ENCODE data around the gene CTDSP2.
"Not testable (repeated sequence)": the region's sequence is repeated elsewhere in the genome, so short reads cannot be mapped to it uniquely, and the experiment has no call there.

CTDSP2 gene

DNA sequence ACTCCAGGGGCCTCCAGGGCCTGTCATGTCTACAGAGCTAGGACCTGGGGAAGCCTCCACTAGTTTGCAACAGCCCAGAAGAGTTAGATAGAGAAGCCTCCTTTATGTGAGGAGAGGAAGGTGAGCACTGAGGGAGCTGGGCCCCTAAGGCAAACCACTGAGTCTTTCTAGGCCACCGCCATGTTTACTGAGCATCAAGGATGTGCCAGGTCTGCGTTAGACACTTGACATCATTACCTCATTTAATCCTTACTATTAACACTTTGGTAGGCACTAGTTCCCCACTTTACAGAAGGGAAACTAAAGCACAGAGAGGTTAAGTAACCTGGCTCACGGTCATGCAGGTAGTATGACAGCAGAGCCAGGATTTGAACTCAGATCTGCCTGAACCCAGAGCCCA, 12.9 kb downstream of the CTDSP2 start:
- DNase-seq, result no peak

DNA sequence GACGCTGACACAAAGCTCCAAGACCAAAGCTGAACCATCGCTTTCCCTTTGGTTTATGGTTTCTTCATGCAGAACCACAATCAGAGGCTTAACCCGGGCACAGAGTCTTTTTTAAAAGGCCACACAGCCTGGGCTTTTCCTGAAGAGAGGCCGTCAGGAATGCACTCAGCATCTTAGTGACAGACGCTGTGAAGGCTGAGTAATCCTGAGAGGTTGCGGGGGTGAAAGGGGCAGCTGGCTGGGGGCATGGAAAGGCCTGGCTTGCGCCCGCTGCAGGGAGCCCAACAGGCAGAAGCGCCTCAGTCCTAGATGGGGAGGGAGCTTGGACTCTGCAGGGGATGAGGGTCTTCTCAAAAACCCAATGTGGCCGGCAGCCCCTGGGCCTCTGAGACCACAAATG, 13.6 kb downstream of the CTDSP2 start:
- DNase-seq, result no peak

DNA sequence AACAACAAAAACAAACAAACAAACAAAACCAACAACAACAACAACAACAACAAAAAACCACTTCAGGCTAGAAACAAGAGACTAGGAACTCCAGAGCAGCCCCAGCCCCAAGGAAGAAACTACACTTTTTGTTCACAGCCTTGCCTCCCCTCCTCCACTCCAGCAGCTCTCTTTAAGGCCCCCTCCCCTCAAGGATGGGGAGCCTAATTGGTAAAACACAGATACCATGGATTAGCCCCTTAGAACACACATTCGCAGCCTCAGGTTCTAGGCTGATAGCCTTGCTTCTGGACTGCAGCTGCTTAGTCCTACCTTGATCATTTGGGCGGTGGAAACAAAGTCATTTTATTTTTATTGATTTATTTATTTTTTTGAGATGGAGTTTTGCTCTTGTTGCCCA, 16.1 kb downstream of the CTDSP2 start:
- no peak for DNase-seq

DNA sequence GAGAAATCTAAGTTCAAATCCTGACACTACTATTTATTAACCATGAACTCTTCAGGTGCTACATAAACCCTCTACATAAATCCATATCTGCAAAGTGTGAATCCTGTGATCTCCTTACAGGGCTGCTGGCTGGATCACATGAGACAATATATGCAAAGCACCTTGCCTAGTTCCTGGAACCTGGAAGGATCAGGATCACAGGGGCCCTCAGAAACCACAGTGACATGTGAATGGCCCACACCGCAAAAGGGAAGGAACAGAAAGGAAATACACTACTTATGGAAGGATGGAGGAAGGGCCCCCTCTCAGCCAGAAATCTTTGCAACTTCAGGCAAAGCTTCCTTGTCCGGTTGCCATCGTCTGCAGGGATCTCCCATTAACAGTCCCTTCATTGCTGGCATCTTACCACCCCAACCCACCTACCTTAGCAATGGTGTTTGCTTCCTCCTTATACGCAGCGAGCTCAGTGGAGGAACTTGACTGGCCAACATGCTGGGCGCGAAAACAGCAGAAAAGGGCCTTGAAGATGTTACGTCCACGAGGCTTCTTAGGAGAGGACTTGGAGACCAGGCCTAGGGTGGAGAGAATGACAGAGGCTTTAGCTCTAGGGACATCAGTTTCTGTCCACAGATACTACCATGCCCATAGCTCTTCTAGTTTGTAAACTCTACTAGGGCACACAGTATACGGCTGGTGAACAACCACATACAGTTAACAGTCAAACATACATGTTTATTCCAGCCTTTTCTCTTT, 17.3 kb downstream of the CTDSP2 start:
- DNase-seq, result no peak

DNA sequence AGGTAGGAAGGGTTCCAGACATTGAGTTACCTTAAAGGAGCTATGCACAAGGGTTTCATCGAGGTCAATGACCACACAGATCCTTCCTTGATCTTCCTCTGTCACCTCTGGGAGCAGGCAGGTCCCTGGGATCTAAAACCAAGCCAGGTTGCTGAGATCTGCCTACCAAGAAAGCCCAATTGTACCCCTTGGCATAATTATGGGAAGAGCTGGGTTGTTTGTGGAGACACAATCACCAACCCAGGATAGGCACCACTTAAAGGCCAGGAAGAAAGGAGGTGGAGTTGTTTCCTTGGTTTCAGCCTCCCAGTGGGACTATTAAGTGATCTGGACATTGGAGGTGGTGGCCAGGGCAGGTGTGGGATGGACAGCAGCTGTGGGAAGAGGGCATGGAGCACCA, 19.6 kb downstream of the CTDSP2 start:
- no peak for DNase-seq

DNA sequence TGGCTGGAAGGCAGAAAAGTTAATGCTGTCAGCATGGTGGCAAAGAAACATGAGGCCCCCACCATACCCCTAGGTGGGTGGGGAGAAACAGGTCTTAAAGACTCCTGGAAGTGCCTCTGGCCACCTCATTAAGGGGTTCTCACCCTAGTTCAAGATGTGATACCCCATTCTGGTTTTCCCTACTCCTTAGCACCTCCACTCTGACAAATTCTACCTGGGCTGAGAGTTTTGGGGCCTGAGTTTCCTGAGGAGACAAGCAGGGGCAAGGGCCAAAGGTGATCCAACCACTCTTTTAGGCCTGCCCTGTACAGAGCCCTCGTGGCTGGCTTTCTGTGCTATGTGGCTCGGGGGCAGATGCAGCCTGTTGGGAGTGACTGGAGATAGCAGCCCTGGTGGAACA, 20.1 kb downstream of the CTDSP2 start:
- DNase-seq, result no peak

DNA sequence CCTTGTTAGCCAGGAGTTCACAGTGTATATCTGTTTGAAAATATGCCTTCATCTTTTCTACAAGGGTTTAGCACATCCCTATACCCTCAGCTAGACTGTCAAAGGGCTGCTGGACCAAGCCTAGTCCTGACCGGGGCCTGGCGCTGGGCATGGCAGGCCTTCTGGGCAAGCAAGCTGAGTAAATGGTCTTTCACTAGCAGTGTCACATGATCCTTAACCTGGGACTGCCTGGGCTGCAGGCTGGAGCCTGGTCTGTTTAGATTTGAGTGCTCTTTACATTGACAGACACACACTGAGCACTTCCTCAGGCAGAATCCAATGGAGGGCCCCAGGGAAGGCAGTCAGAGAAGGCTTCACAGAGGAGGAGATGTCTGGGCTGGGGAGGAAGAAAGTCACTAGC, 21.1 kb downstream of the CTDSP2 start:
- no peak for DNase-seq

DNA sequence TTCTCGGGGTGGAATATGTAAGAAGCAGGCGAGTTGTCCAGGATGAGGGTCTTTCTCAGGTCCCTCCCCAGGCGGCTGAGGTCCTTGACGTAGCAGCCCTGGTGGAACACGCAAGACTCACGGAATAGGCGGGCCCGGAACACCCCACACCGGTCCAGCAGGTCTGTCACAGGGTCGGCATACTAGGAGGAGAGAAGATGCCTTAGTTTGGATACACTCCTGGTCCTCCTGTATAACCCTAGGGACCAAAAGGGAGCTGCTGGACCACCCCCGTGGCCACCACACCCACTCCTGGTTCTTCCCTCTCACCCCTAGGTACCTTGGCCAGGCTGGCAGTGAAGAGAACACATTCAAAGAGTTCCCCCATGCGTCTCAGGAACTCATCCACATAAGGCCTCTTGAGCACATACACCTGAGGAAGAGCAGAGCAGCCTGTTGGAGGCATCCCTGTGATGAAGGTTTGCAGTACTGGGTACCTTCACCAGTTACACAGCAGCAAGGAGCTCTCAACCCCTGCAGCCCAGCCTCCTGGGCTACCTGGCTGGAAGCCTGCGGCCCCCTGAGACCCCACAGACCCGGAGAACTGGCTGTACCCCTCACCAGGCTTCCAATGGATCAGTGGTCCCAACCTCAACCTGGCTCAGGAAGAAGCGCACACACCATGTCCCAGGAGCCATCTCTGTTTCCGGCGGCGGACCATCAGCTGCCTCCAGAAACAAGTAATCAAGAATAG, 22.5 kb downstream of the CTDSP2 start:
- no peak for DNase-seq

DNA sequence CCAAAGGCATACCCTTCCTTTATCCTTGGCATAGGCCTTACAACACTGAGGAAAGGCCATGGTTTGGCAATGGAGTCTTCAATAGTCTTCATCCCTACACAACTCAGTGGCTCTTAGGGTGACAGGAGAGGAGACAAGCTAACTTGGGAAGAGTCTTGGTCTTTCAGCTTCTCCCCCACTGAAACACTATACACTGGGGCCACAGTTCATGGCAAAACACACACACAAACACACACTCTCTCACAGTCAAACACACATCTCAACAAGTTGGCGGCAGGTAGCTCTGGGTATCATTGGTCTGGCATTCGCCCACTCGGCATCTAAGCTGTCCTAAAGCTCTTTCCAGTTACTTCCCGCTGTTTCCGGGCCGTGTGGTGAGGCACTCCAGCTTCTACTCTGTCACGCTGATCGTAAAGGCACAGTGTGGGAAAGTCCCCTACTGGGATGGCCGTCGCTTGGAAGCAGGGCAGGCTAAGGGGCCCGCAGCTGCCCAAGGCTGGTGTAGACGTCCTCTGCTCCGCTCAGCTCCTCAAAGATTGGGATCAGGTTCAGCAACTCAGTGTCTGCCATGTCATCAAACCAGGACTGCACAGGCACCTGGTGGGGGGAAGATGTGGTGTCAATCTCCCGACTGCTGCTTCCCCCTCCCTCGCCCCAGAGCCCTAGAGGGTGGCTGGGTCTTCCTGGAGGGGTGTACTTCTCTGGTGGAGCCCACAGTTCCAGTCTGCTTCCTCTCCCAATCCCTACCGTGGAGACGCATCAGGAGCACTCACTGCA, 23.2 kb downstream of the CTDSP2 start:
- no peak for DNase-seq

DNA sequence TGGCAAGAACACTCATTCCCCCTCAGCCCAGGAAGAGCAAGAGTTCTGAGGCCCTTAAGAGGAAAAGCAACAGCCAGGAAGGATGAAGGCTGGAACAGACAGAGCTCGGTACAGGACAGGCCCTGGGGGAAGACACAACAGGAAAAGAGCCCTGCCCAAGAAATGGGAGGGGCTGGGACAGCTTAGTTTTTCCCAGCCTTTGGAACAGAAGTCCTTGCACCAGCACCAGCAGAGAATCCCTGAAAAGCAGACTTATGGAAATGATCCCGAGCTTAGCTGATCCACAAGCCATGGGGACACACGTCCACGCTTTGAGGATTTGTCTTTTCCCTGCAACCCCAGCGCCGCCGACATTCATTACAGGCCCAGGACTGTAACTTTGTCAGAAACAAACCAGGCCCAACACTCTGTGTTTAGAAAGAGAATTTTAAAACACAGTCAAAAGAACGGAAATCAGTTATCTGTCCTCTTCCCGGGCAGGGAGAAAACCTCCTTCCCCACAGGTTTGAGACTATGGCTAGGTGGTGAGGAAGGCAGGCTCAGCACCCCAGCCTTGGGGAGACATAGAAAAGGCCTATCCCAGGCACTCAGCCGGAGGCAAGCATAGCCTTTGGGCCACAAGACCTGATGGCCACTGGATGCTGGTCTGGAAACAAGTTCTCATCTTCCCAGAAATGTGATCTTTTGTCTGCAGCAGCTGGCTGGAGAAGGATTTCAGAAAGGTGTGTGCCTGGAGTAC, 24.0 kb downstream of the CTDSP2 start:
- no peak for DNase-seq

DNA sequence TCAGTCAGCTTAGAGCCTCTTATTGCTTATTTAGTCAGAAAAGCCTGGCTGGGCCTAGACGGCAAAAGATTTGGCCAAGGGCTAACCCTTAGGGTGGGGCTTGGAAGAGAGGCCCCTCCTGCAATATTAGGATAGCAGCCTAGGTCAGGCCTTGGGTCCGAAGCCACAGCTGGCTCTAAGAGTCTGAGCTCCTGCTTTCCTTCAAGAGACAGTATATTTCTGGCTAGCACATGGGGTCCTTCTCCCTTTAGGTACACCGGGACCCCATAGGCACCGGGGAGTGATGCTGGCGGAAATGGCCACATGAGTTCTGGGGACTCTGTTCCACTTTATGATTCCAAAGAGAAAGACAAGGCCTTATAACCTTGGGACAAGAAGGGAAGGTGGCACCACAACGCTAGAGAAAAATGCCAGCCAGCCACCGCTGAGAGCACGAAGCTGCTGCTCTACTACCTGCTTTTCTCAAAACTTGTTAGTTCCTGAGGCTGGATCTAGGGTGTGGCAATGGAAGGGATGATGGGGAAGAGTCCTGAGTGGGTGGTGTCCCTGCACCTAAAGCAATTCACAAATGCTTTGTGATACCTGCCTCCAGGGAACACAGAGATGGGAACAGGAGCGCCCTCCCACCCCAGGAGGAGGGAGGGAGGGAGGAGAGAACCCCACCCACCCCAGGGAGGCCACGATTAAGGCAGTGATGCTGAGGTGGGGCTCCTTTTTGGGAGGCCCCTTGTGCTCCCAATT, 24.9 kb downstream of the CTDSP2 start:
- no peak for DNase-seq

DNA sequence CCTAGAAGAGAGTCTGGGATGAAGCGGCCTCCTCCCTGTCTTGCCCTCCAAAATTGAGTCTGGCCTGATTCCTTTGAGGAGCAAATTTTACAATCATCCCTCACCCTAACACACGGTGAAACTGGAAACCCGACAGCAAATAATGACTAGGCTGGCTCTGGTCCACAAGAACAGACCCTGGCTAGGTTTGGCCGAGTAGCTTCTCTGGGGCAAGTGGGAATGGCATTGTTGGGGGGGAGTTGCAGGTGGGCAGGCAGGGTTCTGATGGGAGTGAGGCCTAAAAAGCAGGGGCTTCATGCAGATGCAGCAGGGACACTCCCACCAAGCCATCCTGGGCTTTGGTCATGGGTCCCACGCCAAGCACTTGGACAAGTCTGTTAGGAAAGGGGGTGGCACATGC, 25.5 kb downstream of the CTDSP2 start:
- not testable (repeated sequence) for DNase-seq

DNA sequence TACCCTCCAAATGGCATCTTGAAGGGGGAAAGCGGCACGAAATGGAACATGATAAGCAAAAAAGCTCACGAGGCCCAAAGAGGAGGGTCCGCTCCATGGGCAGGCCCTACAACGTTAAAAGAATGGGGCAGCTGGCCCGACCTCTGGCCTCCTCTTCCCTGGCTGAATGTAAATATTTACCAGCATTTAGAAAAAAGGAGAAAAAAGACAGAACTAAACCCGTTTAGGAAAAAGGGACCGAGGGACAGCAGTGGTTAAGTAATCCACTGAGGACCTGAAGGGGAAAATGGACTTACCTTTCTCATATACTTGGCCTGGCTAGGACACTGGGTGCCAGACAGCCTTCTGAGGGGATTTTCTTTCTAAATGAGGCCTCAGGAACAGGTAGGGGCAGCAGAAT, 26.4 kb downstream of the CTDSP2 start:
- DNase-seq, result not testable (repeated sequence)

DNA sequence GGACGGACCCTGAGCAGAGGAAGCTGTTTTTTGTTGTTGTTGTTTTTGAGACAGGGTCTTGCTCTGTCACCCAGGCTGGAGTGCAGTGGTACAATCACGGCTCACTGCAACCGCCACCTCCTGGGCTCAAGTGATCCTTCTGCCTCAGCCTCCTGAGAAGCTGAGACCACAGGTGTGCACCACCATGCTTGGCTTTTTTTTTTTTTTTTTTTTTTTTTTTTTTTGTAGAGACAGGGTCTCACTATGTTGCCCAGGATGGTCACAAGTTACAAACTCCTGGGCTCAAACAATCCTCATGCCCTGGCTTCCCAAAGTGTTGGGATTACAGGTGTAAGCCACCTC, 28.6 kb downstream of the CTDSP2 start:
- DNase-seq, result not testable (repeated sequence)

DNA sequence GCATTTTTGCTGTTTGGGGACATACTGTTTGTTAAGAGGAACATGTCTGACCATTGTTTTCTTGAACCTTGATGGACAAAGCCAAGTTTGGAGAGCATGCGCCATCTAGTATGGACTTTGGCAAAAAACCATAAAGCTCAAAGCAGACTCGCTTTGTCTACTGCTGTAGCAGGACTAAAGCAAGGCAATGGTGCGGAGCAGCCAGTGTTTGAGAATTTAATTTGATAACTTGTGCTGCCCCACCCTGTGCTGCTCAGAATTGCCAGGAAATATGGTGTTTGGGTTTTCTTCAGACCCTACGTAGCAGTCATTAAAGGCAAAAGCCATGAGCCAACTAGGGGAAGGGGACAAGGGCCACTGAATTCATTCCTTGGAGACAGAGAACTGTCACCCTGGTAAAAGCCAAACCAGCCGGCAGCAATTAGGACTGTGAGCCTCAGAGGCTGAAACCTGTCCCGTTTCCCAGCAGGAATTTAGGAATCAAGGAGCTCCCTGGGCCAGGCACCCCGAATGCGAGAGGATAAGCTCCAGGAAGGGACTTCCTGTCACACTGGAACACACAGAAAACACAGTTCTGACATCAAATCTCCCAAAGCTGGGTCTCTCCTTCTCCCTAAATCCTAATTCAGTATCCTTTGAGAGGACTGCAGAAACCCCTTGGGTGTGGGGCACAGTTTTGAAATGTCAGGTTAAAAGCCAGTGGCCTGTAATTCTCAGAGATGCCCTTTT, 29.1 kb downstream of the CTDSP2 start:
- DNase-seq, result no peak

DNA sequence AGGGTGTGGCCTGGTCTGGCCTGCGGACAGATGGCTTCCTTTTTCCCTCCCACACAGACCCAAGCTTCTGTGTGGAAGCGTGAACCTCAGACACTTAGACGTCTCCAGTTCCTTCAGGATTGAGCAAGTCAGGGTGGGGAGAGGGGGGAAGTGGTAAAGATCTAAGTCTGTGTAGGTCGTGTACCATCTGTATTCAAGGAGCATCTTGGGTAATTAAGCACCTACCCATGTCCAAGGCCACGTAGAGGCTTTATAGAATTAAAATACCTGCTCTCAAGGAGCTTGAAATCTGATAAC, 29.7 kb downstream of the CTDSP2 start:
- no peak for DNase-seq

DNA sequence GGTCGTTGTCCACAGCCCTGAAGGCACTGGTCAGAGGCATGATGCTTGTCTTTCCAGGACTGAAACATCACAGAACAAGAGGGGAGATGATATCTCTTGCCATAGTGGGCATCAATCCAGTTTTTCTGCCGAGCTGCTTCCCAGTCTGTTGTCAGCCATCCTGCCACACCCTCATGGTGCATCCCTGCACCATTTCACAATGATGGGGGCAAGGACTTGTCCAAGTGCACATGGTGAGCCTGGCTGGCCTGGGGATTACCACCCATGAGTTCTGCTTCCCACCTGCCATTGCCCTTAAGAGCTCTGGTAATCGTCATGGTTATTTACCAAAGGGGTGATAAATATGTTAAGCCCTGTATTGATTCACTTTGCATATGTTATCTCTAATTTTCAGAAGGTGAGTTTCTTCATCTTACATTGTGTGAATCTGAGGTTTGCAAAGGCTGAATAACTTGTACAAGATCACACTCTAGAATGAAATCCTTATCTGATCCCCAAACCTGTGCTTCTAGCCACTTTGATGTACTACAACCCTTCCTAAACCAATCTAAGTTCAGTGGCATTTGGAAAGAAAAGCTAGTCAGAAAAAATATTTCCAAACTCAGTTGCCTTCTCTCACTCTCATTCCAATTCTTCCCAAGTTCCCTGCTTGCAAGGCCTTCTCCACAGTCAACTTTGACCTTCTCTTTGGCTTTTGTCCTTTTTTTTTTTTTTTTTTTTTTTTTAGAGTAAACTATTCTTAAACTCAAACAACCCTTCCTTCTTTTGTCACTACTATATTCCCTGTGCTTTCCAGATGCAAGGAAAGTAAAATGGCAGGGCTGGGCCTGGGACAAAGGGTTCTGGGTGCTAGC, 30.3 kb downstream of the CTDSP2 start:
- no peak for DNase-seq

DNA sequence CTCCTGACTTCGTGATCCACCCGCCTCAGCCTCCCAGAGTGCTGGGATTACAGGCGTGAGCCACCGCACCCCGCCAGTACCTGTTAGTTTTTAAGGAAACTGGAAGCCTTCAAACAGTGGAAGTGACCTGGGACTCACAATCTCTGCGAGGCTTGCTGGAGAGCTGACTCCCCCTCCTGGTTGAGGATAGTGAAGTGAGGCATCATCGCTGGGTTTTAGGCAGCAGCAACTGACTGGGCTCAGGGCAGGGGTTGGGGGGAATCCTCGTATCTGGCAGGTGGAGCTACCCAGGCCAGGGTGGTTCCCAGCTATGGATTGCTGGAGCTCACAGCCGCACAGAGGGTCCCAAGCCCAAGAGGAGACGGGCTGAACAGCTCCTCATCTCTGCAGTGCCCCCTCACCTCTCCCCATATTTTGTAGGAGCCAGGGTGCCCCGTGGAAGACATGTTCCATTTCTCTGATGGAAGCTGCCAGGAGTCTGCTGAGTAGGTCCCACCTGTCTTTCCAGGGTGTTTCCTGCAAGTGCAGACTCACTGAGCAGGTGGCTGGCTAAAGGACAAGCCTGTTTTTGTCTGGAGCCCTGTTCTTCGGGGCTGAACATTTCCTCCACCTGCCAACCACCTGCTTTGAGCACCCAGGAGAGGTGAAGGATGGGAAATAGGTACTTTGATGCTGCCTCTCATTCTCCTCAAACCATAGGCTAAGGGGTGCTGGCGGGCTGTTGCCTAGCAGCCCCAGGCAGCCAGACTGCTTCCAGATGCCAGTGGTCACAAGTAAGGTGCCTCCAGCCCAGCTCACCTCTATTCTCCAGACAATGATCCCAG, 31.1 kb downstream of the CTDSP2 start:
- DNase-seq, result no peak

DNA sequence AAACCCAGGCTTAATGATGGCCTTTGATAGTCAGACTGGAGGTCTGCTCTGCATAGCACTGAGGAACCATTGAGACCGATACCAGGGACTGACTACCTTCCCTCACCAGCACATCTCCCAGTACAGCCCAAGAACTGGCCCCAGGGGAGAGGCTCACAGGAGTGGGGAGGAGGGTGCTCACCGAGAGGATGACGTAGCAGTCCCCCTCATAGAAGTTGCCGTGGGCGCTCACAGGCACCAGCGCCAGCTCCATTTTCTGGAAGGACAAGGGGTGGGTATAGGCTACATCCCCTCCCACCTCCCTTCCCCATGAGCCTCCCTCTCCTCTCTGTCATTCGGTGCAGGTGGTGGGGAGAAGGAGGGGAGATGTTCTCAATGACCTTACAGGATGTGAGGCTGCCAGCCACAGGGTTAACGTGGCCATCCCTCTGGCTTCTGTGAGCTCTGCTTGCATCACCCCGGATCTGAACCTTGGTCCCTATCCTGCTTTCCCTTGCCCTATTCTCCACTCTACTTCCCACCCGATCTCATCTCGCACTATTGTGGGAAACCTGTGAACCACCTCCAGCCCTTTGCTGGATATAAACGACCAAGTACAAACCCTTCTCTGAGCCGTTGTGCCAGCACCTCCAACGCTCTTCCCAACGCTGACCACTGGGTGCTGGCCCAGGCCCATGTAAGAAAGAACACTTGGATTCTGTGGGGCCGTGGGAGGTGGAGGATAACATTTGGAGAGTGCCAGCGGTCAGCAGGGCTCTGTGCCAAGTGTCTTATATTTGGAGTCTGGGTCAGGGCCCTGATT, 32.4 kb downstream of the CTDSP2 start:
- no peak for DNase-seq

Measured in CD4-positive, alpha-beta T cell treated with Interleukin-17A for 1 hour (primary cell).